Neural progenitor cell (in vitro differentiated cells): Measurements from ENCODE around the gene C3orf22.

Source experiments
- EZH2 ChIP-seq: fragments of 200-600 bp; sonication (generic); IDR thresholded peaks from 2 replicates; pipeline ENCODE4 v1.6.1; 2017; ENCODE audit warnings: antibody characterized with exemption, mild to moderate bottlenecking, moderate library complexity
- EZH2phosphoT487 ChIP-seq: fragments of 200-600 bp; sonication (generic); IDR thresholded peaks from 2 replicates; pipeline ENCODE4 v1.6.1; 2017; ENCODE audit warnings: antibody characterized with exemption
- TF ChIP-seq, protein P1 (sequence below): fragments of 200-600 bp; sonication (generic); IDR thresholded peaks from 2 replicates; pipeline ENCODE4 v1.5.1; 2017; ENCODE audit warnings: antibody characterized with exemption, mild to moderate bottlenecking

- TF ChIP-seq, protein P1, sequence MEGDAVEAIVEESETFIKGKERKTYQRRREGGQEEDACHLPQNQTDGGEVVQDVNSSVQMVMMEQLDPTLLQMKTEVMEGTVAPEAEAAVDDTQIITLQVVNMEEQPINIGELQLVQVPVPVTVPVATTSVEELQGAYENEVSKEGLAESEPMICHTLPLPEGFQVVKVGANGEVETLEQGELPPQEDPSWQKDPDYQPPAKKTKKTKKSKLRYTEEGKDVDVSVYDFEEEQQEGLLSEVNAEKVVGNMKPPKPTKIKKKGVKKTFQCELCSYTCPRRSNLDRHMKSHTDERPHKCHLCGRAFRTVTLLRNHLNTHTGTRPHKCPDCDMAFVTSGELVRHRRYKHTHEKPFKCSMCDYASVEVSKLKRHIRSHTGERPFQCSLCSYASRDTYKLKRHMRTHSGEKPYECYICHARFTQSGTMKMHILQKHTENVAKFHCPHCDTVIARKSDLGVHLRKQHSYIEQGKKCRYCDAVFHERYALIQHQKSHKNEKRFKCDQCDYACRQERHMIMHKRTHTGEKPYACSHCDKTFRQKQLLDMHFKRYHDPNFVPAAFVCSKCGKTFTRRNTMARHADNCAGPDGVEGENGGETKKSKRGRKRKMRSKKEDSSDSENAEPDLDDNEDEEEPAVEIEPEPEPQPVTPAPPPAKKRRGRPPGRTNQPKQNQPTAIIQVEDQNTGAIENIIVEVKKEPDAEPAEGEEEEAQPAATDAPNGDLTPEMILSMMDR = no peak
- TF ChIP-seq EZH2phosphoT487 = no peak
- no peak for TF ChIP-seq EZH2
These were observed 55.0 kb downstream of the C3orf22 start for GRCh38 chr3:126503701-126504100.
